GM19395 (cell line): ENCODE measurements around the gene PDCD10.
A peak's percentile ranks its signal among the peaks of the same experiment; 100 is the strongest.

ENCODE experiments used
- ATAC-seq: cut with Tn5 transposase; IDR thresholded peaks from one replicate; pipeline ENCODE4 v1.9.1; 2021; ENCODE audit warnings: mild to moderate bottlenecking, moderate library complexity; ENCODE audit not compliant: unreplicated experiment

Gene PDCD10

GRCh38 chr3:167684388-167684993 lies 50.2 kb downstream of the PDCD10 start:
- peak; percentile 86 for ATAC-seq

GRCh38 chr3:167679526-167679925 lies 55.2 kb downstream of the PDCD10 start:
- no peak for ATAC-seq

- no peak for ATAC-seq
These were observed 58.8 kb downstream of the PDCD10 start for GRCh38 chr3:167675848-167676247.

- ATAC-seq = no peak
These were observed 61.5 kb downstream of the PDCD10 start for GRCh38 chr3:167673221-167673620.

- ATAC-seq = no peak
These were observed 62.7 kb downstream of the PDCD10 start for GRCh38 chr3:167671878-167672427.

- ATAC-seq = no peak
These were observed 65.0 kb downstream of the PDCD10 start for GRCh38 chr3:167669699-167670098.

GRCh38 chr3:167668651-167669050 lies 66.0 kb downstream of the PDCD10 start:
- ATAC-seq = no peak

GRCh38 chr3:167666563-167666962 lies 68.1 kb downstream of the PDCD10 start:
- no peak for ATAC-seq

GRCh38 chr3:167662919-167663400 lies 71.7 kb downstream of the PDCD10 start:
- no peak for ATAC-seq

GRCh38 chr3:167657684-167658225 lies 76.9 kb downstream of the PDCD10 start:
- ATAC-seq = no peak

GRCh38 chr3:167656821-167657220 lies 77.9 kb downstream of the PDCD10 start:
- ATAC-seq = no peak

- ATAC-seq = no peak
These were observed 80.9 kb downstream of the PDCD10 start, which contains the start of gene WDR49 for GRCh38 chr3:167653760-167654159. WDR49 (minus strand) TSS chr3:167653942; CDS start chr3:167653425, 517 bp downstream.

- no peak for ATAC-seq
These were observed 81.5 kb downstream of the PDCD10 start for GRCh38 chr3:167653155-167653554.

- ATAC-seq = no peak
These were observed 82.9 kb downstream of the PDCD10 start for GRCh38 chr3:167651826-167652225.

- no peak for ATAC-seq
These were observed 84.2 kb downstream of the PDCD10 start for GRCh38 chr3:167650459-167650858.

- no peak for ATAC-seq
These were observed 84.9 kb downstream of the PDCD10 start for GRCh38 chr3:167649746-167650145.

GRCh38 chr3:167644611-167645010 lies 90.1 kb downstream of the PDCD10 start:
- ATAC-seq = no peak
